SIG-M5 treated with dmso at 0.1 percent for 504 hours (cell line): ENCODE measurements around the gene GNB1L.

Source experiments
- DNase-seq: peaks from one replicate; lab custom pipeline; 2025; ENCODE audit not compliant: unreplicated experiment; lab: John Stamatoyannopoulos, UW

Gene GNB1L

GRCh38 chr22:19740586-19740985 lies 114.1 kb downstream of the GNB1L start:
- DNase-seq = no peak

DNA sequence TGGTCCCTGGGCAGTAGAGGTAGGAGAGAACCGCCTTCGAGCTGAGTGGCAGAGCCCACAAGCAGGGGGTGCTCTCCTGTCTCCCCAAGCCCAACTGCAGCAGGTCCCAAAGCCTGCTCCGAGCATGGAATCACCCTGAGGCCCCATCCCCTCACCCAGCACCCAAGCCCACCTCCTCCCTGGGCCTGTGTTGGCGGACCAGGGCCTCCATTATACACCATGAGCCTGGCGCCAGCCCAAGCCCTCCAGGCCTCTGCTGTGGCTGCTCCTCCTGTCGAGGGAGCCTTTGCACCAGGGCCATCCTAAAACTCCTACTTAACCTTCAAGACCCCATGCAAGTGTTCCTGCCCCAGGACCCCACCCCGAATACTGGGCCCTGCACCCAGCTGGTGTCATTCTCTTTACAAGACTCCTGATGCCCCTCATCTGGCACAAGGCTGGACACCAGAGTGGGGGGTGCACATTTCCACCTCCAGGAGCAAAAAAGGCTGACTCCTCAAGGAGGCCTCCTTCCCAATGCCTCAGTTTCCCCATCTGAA lies 114.7 kb downstream of the GNB1L start:
- DNase-seq = no peak

DNA sequence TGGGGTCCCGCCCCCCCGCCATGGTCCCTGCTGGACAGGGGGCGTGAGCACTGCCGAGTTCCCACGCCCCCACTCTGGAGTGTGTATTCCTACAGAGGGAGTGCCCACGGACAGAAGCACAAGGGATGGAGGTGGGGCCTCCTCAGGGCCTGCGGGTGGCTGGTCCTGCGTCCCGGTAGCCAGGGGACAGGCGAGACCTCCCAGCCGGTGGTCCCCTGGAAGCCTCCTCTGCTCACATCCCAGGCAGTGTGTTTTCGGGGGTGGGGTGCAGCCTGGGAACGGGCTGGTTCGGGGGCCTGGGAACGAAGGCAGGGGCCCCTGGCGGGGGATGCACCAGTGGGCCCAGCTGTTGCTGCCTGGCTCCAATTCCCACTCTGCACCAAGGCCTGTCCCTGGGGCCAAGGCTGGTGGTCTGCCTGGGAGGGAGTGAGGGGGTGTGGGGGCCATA lies 115.2 kb downstream of the GNB1L start:
- no peak for DNase-seq

GRCh38 chr22:19738664-19739447 lies 115.8 kb downstream of the GNB1L start:
- no peak for DNase-seq

DNA sequence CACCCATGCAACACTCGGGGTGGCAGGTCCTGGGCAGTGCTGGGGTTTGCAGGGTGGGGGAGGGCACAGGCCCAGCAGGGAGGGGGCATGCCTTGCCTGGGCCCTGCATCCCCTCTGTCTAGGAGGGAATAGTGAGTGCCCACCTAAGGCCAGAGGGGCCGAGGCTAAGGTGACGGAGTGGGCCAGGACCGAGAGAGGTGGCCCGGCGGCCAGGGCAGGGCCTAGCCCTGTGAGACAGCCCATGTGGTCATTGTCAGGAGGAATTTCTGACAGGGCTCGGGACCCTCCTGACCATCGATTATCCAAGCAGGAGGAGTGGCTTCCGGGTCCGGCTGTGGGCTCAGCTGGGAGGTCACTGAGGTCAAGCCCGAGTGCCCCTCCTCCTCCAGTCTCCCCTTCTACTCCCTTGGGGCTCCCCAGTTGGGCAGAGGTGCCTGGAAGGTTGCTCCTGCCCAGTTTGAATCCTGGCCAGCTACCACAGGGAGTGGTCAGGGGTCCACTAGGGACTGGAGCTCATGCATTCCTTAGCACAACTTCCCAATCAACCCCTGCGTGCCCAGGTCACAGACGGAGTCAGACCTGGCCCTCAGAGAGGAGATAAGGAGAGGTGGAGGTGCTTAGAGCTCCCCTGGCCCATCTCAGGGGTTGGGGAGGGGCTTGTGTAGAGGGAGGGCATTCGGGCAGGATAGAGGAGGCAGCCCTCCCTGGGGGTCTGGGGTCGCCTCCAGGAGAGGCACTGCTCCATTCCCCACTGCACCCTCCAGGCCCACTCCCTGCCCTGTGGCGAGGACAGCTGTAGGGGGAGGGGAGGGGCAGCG lies 116.6 kb downstream of the GNB1L start:
- DNase-seq = no peak

DNA sequence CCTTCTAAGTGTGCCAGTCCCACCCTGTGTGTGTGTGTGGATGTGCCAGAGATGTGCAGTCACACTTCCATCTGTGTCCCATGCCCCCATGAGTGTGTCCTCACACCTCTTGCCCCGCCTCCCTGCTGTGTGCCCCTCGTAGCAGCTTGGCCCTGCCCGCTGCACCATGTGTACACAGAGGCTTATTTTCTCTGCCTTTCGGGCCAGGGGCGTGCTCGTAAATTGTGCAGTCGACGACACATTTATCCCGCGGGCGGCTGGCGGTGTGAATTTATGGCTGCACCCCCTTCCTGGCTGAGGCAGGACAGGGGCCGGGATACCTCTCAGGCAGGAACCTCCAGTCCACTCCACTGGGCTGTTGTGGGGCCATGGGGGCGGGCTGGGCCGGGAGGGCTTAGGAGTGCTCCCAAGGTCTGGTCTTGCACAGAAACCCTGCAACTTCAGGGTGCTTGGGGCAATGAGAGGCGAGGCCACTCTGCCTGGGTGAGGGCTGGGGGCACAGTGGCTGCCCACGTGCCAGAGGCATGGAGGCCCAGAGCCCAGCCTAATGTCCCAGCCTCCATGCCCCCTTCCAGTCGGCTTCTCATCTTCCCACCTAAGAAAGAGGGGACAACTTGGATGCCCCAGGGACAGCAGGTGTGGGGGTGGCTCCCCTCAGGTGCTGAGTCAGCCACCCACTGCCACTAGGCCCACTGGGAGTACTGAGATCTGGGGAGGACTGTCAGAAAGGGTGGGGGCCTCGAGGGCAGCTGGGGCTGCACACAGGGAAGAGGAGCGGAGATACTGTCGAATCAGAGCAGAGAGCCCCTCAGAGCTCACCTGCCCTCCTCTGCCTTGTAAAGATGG lies 118.8 kb downstream of the GNB1L start:
- no peak for DNase-seq

GRCh38 chr22:19734837-19735382 lies 119.8 kb downstream of the GNB1L start:
- no peak for DNase-seq

- no peak for DNase-seq
Observed at GRCh38 chr22:19734163-19734562, 120.5 kb downstream of the GNB1L start.

DNA sequence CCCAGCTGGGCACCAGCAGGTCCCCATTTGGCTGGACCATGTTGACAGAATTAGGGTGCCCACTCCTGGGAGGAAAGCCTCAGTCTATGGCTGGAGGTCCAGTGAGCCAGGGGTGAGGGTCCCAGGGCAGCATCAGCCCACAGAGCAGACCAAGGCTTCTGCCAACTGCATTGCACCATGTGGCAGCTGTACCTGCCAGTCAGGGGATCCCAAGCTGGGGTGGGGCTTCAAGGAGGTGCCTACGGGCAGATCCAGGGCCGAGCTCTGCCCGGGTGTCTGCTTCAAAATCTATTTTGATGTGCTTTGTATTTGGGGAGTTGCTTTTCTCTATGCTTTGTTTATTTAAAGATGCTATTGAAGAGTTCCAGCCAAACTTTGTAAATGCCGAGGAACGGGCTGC lies 120.9 kb downstream of the GNB1L start:
- no peak for DNase-seq
